Measurements from ENCODE around the gene FLRT2.

DNA sequence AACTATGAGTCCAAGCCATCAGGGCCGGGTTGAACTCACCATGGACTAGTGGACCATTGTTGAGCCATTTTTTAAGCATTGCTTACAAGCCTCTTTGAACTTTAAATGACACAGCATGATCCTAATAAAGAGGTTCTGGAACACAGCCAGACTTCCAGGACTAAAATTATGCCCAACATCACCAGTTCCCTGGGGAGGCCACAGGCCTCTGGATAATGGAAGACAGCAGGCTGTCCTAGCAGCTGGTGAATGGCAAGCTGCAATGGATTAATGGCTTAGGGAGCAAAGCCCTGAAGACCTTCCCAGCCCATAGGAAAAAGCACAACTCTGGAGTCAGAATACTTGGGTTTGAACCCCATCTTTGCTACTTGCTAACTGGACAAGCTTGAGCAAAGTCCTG lies 71.3 kb downstream of the FLRT2 start:
- TF ChIP-seq POLR2A (IDR thresholded peaks at IDR 0.05) = no peak
- TF ChIP-seq, protein P1, sequence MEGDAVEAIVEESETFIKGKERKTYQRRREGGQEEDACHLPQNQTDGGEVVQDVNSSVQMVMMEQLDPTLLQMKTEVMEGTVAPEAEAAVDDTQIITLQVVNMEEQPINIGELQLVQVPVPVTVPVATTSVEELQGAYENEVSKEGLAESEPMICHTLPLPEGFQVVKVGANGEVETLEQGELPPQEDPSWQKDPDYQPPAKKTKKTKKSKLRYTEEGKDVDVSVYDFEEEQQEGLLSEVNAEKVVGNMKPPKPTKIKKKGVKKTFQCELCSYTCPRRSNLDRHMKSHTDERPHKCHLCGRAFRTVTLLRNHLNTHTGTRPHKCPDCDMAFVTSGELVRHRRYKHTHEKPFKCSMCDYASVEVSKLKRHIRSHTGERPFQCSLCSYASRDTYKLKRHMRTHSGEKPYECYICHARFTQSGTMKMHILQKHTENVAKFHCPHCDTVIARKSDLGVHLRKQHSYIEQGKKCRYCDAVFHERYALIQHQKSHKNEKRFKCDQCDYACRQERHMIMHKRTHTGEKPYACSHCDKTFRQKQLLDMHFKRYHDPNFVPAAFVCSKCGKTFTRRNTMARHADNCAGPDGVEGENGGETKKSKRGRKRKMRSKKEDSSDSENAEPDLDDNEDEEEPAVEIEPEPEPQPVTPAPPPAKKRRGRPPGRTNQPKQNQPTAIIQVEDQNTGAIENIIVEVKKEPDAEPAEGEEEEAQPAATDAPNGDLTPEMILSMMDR (IDR thresholded peaks at IDR 0.05) = no peak
